ENCODE results near the gene SPATA31E1. TPM values are rescaled to one million over a fixed set of nuclear protein-coding genes. Genes with fewer than 3 reads are reported as not detected.
A peak's percentile ranks its signal among the peaks of the same experiment; 100 is the strongest.
"Not testable (repeated sequence)": the region's sequence is repeated elsewhere in the genome, so short reads cannot be mapped to it uniquely, and the experiment has no call there.

The SPATA31E1 gene
- total RNA-seq, 1 donor from 2014 or later, result not detected

- Histone ChIP-seq H3K4me1 (no peaks in the 10 kb centered on the region), H3K27me3 (no peaks in the 10 kb centered on the region), H3K9me3 (no peaks in the 10 kb centered on the region), H3K4me3 (no peak overlapping the region), H3K36me3 (no peaks in the 10 kb centered on the region), H3K27ac (no peak overlapping the region)
- TF ChIP-seq CTCF (IDR thresholded peaks at IDR 0.05), result no peak
- intact Hi-C loops (cut with DNase I), result no loop called here
- no peak for DNase-seq (ENCODE audit: low spot score in 2 of 2)
Measured at GRCh38 chr9:87842878-87843585, 39.6 kb upstream of the SPATA31E1 start.

- intact Hi-C loops (cut with DNase I), result no loop called here
- H3K27ac ChIP-seq, result no peak overlapping the region
- no peak for TF ChIP-seq CTCF (IDR thresholded peaks at IDR 0.05)
- H3K27me3 ChIP-seq, result no peaks in the 10 kb centered on the region
- no peak for DNase-seq (ENCODE audit: low spot score in 2 of 2)
- H3K4me3 ChIP-seq, result no peak overlapping the region
- H3K4me1 ChIP-seq, result no peaks in the 10 kb centered on the region
- no peaks in the 10 kb centered on the region for H3K9me3 ChIP-seq
- no peaks in the 10 kb centered on the region for H3K36me3 ChIP-seq
Measured at GRCh38 chr9:87844506-87844905, 38.2 kb upstream of the SPATA31E1 start.

- H3K9me3 ChIP-seq; H3K4me3 ChIP-seq; H3K27me3 ChIP-seq; intact Hi-C loops (cut with DNase I); H3K4me1 ChIP-seq; H3K36me3 ChIP-seq; H3K27ac ChIP-seq: not testable (repeated sequence)
- DNase-seq (ENCODE audit: low spot score in 2 of 2), result peak in 1 of 2 donors; percentile 7
Measured at GRCh38 chr9:87847817-87848216, 34.9 kb upstream of the SPATA31E1 start.

GRCh38 chr9:87849144-87849758 is 33.4 kb upstream of the SPATA31E1 start:
- TF ChIP-seq CTCF (IDR thresholded peaks at IDR 0.05), result no peak
- H3K4me3 ChIP-seq, result no peak overlapping the region
- no peak overlapping the region for H3K27ac ChIP-seq
- DNase-seq (ENCODE audit: low spot score in 2 of 2), result peak in 1 of 2 donors; percentile 22
- H3K9me3 ChIP-seq, result no peaks in the 10 kb centered on the region
- H3K36me3 ChIP-seq, result no peaks in the 10 kb centered on the region
- no peaks in the 10 kb centered on the region for H3K27me3 ChIP-seq
- intact Hi-C loops (cut with DNase I), result no loop called here
- no peaks in the 10 kb centered on the region for H3K4me1 ChIP-seq

GRCh38 chr9:87850391-87850790 is 32.3 kb upstream of the SPATA31E1 start:
- intact Hi-C loops (cut with DNase I), result no loop called here
- Histone ChIP-seq H3K27ac (no peak overlapping the region), H3K9me3 (no peaks in the 10 kb centered on the region), H3K36me3 (no peaks in the 10 kb centered on the region), H3K4me1 (no peaks in the 10 kb centered on the region), H3K4me3 (no peak overlapping the region), H3K27me3 (no peaks in the 10 kb centered on the region)
- DNase-seq (ENCODE audit: low spot score in 2 of 2), result peak in 1 of 2 donors; percentile 30
- TF ChIP-seq CTCF (IDR thresholded peaks at IDR 0.05), result no peak

- H3K9me3 ChIP-seq; H3K36me3 ChIP-seq; H3K27ac ChIP-seq; H3K4me3 ChIP-seq; H3K27me3 ChIP-seq; intact Hi-C loops (cut with DNase I); H3K4me1 ChIP-seq: not testable (repeated sequence)
- peak in 1 of 2 donors; percentile 43 for DNase-seq (ENCODE audit: low spot score in 2 of 2)
Measured at GRCh38 chr9:87851186-87851585, 31.5 kb upstream of the SPATA31E1 start.
